PC-3 (cell line): ENCODE data around the gene HTR1D. TPM values are rescaled to one million over a fixed set of nuclear protein-coding genes. Genes with fewer than 3 reads are reported as not detected.
A peak's percentile ranks its signal among the peaks of the same experiment; 100 is the strongest.

Experiments
- ATAC-seq: fragments of 200-7000 bp; cut with Tn5 transposase; 2 replicates; pipeline ENCODE4 v1.9.1; 2020; ENCODE audit warnings: mild to moderate bottlenecking, moderate library complexity
- BruUV-seq: library from RNA; stranded (reverse); fragments of 400-500 nt; replicated peaks from 2 replicates; lab custom pipeline; 2021; lab: Mats Ljungman, UMichigan
- CTCF ChIA-PET: fragments of 300-600 bp; sonication (Branson Sonifier 250); formaldehyde crosslinking; loops from one replicate; lab custom pipeline; 2022; ENCODE audit warnings: antibody characterized with exemption; lab: Charles Lee
- POLR2A ChIA-PET: fragments of 300-600 bp; sonication (Branson Sonifier 250); formaldehyde crosslinking; loops from one replicate; lab custom pipeline; 2022; ENCODE audit warnings: antibody characterized with exemption; ENCODE audit not compliant: unreplicated experiment; lab: Charles Lee
- DNase-seq: peaks from one replicate; pipeline ENCODE4 v3.0.0-alpha.2; 2015
- H2AFZ ChIP-seq: fragments of 300-600 bp; sonication (generic); 2 replicates; pipeline ENCODE4 v1.6.0; 2016; ENCODE audit warnings: antibody characterized with exemption, low read length
- H3F3A ChIP-seq: fragments of 300-600 bp; sonication (generic); one replicate; pipeline ENCODE4 v1.6.0; 2017; ENCODE audit warnings: antibody characterized with exemption, low read length, control low read depth, mild to moderate bottlenecking; ENCODE audit not compliant: unreplicated experiment
- H3K27ac ChIP-seq: fragments of 300-600 bp; sonication (generic); 2 replicates; pipeline ENCODE4 v1.5.1; 2016; ENCODE audit warnings: mild to moderate bottlenecking, low read length
- H3K27me3 ChIP-seq: fragments of 300-600 bp; sonication (generic); 2 replicates; pipeline ENCODE4 v1.6.1; 2016; ENCODE audit warnings: low read length, mixed read lengths
- H3K36me3 ChIP-seq: fragments of 300-600 bp; sonication (generic); 2 replicates; pipeline ENCODE4 v1.6.1; 2016; ENCODE audit warnings: low read depth, mixed run types, low read length, mixed read lengths
- H3K4me1 ChIP-seq: fragments of 300-600 bp; sonication (generic); 2 replicates; pipeline ENCODE4 v1.5.1; 2016; ENCODE audit warnings: low read length; ENCODE audit not compliant: insufficient read depth
- H3K4me2 ChIP-seq: fragments of 300-600 bp; sonication (generic); 2 replicates; pipeline ENCODE4 v1.6.0; 2016; ENCODE audit warnings: low read length
- H3K4me3 ChIP-seq: fragments of 300-600 bp; sonication (generic); 2 replicates; pipeline ENCODE4 v1.5.1; 2016; ENCODE audit warnings: mild to moderate bottlenecking, low read length, mixed read lengths
- H3K79me2 ChIP-seq: fragments of 300-600 bp; sonication (generic); 2 replicates; pipeline ENCODE4 v1.6.1; 2017; ENCODE audit warnings: low read length, mixed read lengths
- H3K9ac ChIP-seq: fragments of 300-600 bp; sonication (generic); 2 replicates; pipeline ENCODE4 v1.6.0; 2016; ENCODE audit warnings: mild to moderate bottlenecking, low read length
- H3K9me2 ChIP-seq: fragments of 300-600 bp; sonication (generic); replicated peaks from 2 replicates; pipeline ENCODE4 v1.6.1; 2016; ENCODE audit warnings: mixed run types, low read length, mixed read lengths
- H3K9me3 ChIP-seq: fragments of 300-600 bp; sonication (generic); 2 replicates; pipeline ENCODE4 v1.6.1; 2016; ENCODE audit warnings: low read length, mixed read lengths
- H4K20me1 ChIP-seq: fragments of 300-600 bp; sonication (generic); 2 replicates; pipeline ENCODE4 v1.6.1; 2016; ENCODE audit warnings: low read length, mixed read lengths
- EZH2 ChIP-seq: fragments of 300-600 bp; sonication (generic); IDR thresholded peaks from one replicate; pipeline ENCODE4 v1.6.1; 2017; ENCODE audit warnings: antibody characterized with exemption, mild to moderate bottlenecking, low read length; ENCODE audit not compliant: unreplicated experiment
- EZH2phosphoT487 ChIP-seq: fragments of 300-600 bp; sonication (generic); IDR thresholded peaks from 2 replicates; pipeline ENCODE4 v1.6.1; 2018; ENCODE audit warnings: mild to moderate bottlenecking, antibody characterized with exemption, low read length, borderline replicate concordance
- intact Hi-C: fragments of 100-400 bp; cut with micrococcal nuclease; formaldehyde crosslinking; loops from 2 replicates; pipeline ENCODE4 v1.9.0; 2023
- total RNA-seq: library from RNA; depleted of rRNA; stranded (reverse); fragments of >200 nt; gene quantifications from 2 replicates; pipeline ENCODE4 v1.2.3, GENCODE V29; 2014; rRNA removed
- TF ChIP-seq, protein P1 (sequence below): fragments of 300-600 bp; sonication (generic); conservative IDR thresholded peaks from 2 replicates; pipeline ENCODE4 v1.5.1; 2017; ENCODE audit warnings: antibody characterized with exemption, low read depth, mild to moderate bottlenecking, low read length

The HTR1D gene
- total RNA-seq, 1 experiment from 2014 or later, result 1.3 TPM

DNA sequence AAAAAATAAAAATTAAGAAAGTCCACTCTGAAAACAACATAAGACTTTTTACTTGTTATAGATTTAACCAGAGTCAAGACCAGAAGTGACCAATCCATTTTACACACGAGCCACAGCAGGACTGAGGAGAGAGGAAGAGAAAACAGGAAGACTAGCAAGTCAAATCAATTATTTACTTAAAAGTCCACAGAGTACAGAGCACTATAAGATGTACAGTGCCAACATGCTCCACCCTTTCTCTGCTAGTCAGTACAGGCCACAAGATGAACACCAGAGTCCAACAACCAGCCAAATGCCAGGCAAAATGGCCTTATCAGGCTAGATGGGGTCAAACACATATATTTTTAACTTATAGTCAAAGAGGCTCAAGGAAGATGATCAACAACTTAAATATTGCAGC, 68.2 kb downstream of the HTR1D start:
- H3F3A ChIP-seq, result no peaks in the 10 kb centered on the region
- H3K9me3 ChIP-seq, result no peaks in the 10 kb centered on the region
- TF ChIP-seq, protein P1, sequence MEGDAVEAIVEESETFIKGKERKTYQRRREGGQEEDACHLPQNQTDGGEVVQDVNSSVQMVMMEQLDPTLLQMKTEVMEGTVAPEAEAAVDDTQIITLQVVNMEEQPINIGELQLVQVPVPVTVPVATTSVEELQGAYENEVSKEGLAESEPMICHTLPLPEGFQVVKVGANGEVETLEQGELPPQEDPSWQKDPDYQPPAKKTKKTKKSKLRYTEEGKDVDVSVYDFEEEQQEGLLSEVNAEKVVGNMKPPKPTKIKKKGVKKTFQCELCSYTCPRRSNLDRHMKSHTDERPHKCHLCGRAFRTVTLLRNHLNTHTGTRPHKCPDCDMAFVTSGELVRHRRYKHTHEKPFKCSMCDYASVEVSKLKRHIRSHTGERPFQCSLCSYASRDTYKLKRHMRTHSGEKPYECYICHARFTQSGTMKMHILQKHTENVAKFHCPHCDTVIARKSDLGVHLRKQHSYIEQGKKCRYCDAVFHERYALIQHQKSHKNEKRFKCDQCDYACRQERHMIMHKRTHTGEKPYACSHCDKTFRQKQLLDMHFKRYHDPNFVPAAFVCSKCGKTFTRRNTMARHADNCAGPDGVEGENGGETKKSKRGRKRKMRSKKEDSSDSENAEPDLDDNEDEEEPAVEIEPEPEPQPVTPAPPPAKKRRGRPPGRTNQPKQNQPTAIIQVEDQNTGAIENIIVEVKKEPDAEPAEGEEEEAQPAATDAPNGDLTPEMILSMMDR, result no peak
- no peak for TF ChIP-seq EZH2phosphoT487
- no peak for TF ChIP-seq EZH2
- ChIA-PET POLR2A (no interaction called here), CTCF (no interaction called here)
- no peaks in the 10 kb centered on the region for H3K9me2 ChIP-seq
- no peak overlapping the region for H3K27ac ChIP-seq
- DNase-seq (peak; percentile 20), ATAC-seq (peak; percentile 99)
- peaks cover 17% of the 10 kb centered on the region; the same call in 1 of the 2 replicates for H4K20me1 ChIP-seq
- H2AFZ ChIP-seq, result no peak overlapping the region
- no peak overlapping the region for H3K4me2 ChIP-seq
- H3K36me3 ChIP-seq, result no peaks in the 10 kb centered on the region
- BruUV-seq, result no TSS peak
- H3K4me1 ChIP-seq, result peaks cover 5% of the 10 kb centered on the region
- H3K9ac ChIP-seq, result no peak overlapping the region
- peaks cover 87% of the 10 kb centered on the region for H3K79me2 ChIP-seq
- intact Hi-C loops, result no loop called here
- no peak overlapping the region for H3K4me3 ChIP-seq
- no peaks in the 10 kb centered on the region for H3K27me3 ChIP-seq

DNA sequence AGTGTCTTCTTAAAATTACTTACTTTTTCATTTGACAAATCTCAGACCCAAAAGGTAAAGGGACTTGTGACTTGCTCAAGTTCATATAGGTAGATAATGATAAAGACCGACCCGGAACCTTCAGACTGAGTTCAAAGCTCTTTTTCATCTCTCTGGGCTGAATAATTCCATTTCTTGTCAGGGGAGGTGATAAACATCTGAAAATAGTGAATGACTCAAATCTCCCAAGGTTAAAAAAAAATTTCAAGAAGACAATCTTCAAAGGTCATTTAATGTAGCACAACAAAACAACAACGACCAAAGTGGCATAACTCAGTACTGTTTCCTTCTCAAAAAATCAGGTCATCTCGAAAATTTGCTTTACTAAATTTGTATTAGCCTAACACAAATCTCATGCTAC, 69.2 kb downstream of the HTR1D start:
- BruUV-seq, result no TSS peak
- Histone ChIP-seq H3K9ac (no peak overlapping the region), H3K9me2 (no peaks in the 10 kb centered on the region), H3F3A (no peaks in the 10 kb centered on the region), H3K36me3 (no peaks in the 10 kb centered on the region), H3K4me2 (no peak overlapping the region), H2AFZ (no peak overlapping the region), H3K27me3 (no peaks in the 10 kb centered on the region), H3K9me3 (no peaks in the 10 kb centered on the region), H3K27ac (no peak overlapping the region), H3K4me3 (no peak overlapping the region), H3K4me1 (peaks cover 5% of the 10 kb centered on the region), H4K20me1 (peaks cover 8% of the 10 kb centered on the region; the same call in 1 of the 2 replicates), H3K79me2 (peaks cover 87% of the 10 kb centered on the region)
- no peak for ATAC-seq
- ChIA-PET CTCF (no interaction called here), POLR2A (no interaction called here)
- TF ChIP-seq EZH2phosphoT487 (no peak), EZH2 (no peak)
- TF ChIP-seq, protein P1, result no peak
- no peak for DNase-seq
- intact Hi-C loops, result no loop called here

Other genes starting within 250 kb of the HTR1D start
- gene LACTBL1, start 244.6 kb downstream of the HTR1D start, total RNA-seq, result not detected in 2 replicates
- not detected in 2 replicates for gene TEX46, start 201.7 kb downstream of the HTR1D start, total RNA-seq
- 186 and 229 TPM in 2 replicates for gene KDM1A, start 198.0 kb downstream of the HTR1D start, total RNA-seq
- gene LUZP1, start 48.6 kb downstream of the HTR1D start, total RNA-seq, result 17.5 and 17.8 TPM in 2 replicates
- 141 and 193 TPM in 2 replicates for gene HNRNPR, start 126.8 kb upstream of the HTR1D start, total RNA-seq
- gene ZNF436, start 152.3 kb upstream of the HTR1D start, total RNA-seq, result 7.8 and 10.5 TPM in 2 replicates
- gene TCEA3, start 207.2 kb upstream of the HTR1D start, total RNA-seq, result 18.7 and 23.6 TPM in 2 replicates